ENCODE measurements around the gene SHH.

SHH gene

GRCh38 chr7:155751409-155751808 lies 60.9 kb downstream of the SHH start:
- no peak for TF ChIP-seq ZFX (IDR thresholded peaks at IDR 0.05)
- no peak for TF ChIP-seq CTCF (conservative IDR thresholded peaks at IDR 0.05)

GRCh38 chr7:155750255-155751125 lies 61.8 kb downstream of the SHH start:
- no peak overlapping the region for H3K27ac ChIP-seq
- no peak for TF ChIP-seq CTCF (conservative IDR thresholded peaks at IDR 0.05)
- no peak for TF ChIP-seq ZFX (IDR thresholded peaks at IDR 0.05)

More at GRCh38 chr7:155751409-155751808, 60.9 kb downstream of the SHH start:
- H3K27ac ChIP-seq = no peak overlapping the region

All from C4-2B (cell line).